ENCODE results near the gene HYAL4. TPM values are rescaled to one million over a fixed set of nuclear protein-coding genes. Genes with fewer than 3 reads are reported as not detected.
"Not testable (repeated sequence)": the region's sequence is repeated elsewhere in the genome, so short reads cannot be mapped to it uniquely, and the experiment has no call there.

HYAL4 gene
- total and polyA plus RNA-seq, 11 donors: 0.10 to 0.43 (median 0.29) TPM; not detected in 7

- WGBS, 4 donors: 70 to 83% (median 75%) methylated on average over 2 of the region's 2 CpGs
- ATAC-seq: no peak
- intact Hi-C loops (cut with DNase I): no loop called here
- DNase-seq: no peak
- Histone ChIP-seq H3K27ac (no peak overlapping the region), H3K27me3 (no peaks in the 10 kb centered on the region), H3K4me3 (no peak overlapping the region), H3K36me3 (no peaks in the 10 kb centered on the region), H3K9me3 (no peaks in the 10 kb centered on the region), H3K4me1 (no peaks in the 10 kb centered on the region)
- TF ChIP-seq POLR2A (IDR thresholded peaks at IDR 0.05) (no peak), CTCF (IDR thresholded peaks at IDR 0.05) (no peak)
Observed at GRCh38 chr7:123828805-123829204, 16.2 kb upstream of the HYAL4 start.

- no peaks in the 10 kb centered on the region for H3K27me3 ChIP-seq
- 81 to 89% (median 88%) methylated on average over 4 of the region's 4 CpGs for WGBS, 4 donors
- no peak for DNase-seq
- no peak overlapping the region for H3K4me3 ChIP-seq
- TF ChIP-seq CTCF (IDR thresholded peaks at IDR 0.05) (no peak), POLR2A (IDR thresholded peaks at IDR 0.05) (no peak)
- no peak overlapping the region for H3K27ac ChIP-seq
- no peaks in the 10 kb centered on the region for H3K36me3 ChIP-seq
- H3K9me3 ChIP-seq: peaks cover 0 to 18% (median 0%) of the 10 kb centered on the region in 12 donors
- H3K4me1 ChIP-seq: no peaks in the 10 kb centered on the region
- intact Hi-C loops (cut with DNase I): no loop called here
- no peak for ATAC-seq
Observed at GRCh38 chr7:123836656-123837055, 8.3 kb upstream of the HYAL4 start.

GRCh38 chr7:123839106-123839505, 5.9 kb upstream of the HYAL4 start:
- H3K27ac ChIP-seq; ATAC-seq; H3K4me3 ChIP-seq; H3K4me1 ChIP-seq; intact Hi-C loops (cut with DNase I); DNase-seq; H3K36me3 ChIP-seq; H3K27me3 ChIP-seq: not testable (repeated sequence)
- peaks cover 0 to 18% (median 0%) of the 10 kb centered on the region in 12 donors for H3K9me3 ChIP-seq
- WGBS, 4 donors: 91 to 98% (median 95%) methylated on average over 2 of the region's 2 CpGs

- H3K27ac ChIP-seq; DNase-seq; H3K27me3 ChIP-seq; H3K9me3 ChIP-seq; H3K4me1 ChIP-seq; H3K4me3 ChIP-seq; ATAC-seq; intact Hi-C loops (cut with DNase I); H3K36me3 ChIP-seq: not testable (repeated sequence)
- WGBS, 4 donors: 93 to 97% (median 96%) methylated on average over 4 to 7 of the region's 7 CpGs
Observed at GRCh38 chr7:123844142-123844541, 827 bp upstream of the HYAL4 start.

GRCh38 chr7:123845823-123846216, 851 bp downstream of the HYAL4 start:
- Histone ChIP-seq H3K36me3 (no peaks in the 10 kb centered on the region), H3K4me3 (no peak overlapping the region), H3K27me3 (no peaks in the 10 kb centered on the region), H3K9me3 (no peaks in the 10 kb centered on the region), H3K4me1 (no peaks in the 10 kb centered on the region), H3K27ac (no peak overlapping the region)
- WGBS, 4 donors: 76 to 85% (median 82%) methylated on average over 1 of the region's 1 CpG
- TF ChIP-seq POLR2A (IDR thresholded peaks at IDR 0.05): no peak
- no peak for TF ChIP-seq CTCF (IDR thresholded peaks at IDR 0.05)
- DNase-seq (no peak), ATAC-seq (no peak)
- intact Hi-C loops (cut with DNase I): no loop called here

Measured in heart left ventricle (tissue), 16 donors.